SK-N-SH treated with all-trans-retinoic acid at 6 μM for 48 hours (cell line): ENCODE data around the gene ABI2.

Experiments
- CSDC2 ChIP-seq: fragments of 250-450 bp; sonication (Bioruptor Pico); IDR thresholded peaks from 2 replicates; pipeline ENCODE4 v1.5.0; 2020; ENCODE audit warnings: mild to moderate bottlenecking, moderate library complexity
- GLIS3 ChIP-seq: fragments of 250-450 bp; sonication (Bioruptor Pico); IDR thresholded peaks from 2 replicates; pipeline ENCODE4 v1.5.0; 2020; ENCODE audit warnings: mild to moderate bottlenecking, moderate library complexity
- ISL1 ChIP-seq: fragments of 250-450 bp; sonication (Bioruptor Pico); IDR thresholded peaks from 2 replicates; pipeline ENCODE4 v2.1.2; 2022; ENCODE audit warnings: mild to moderate bottlenecking, moderate library complexity
- OSR1 ChIP-seq: fragments of 250-450 bp; sonication (Bioruptor Pico); IDR thresholded peaks from 2 replicates; pipeline ENCODE4 v1.8.0; 2022; ENCODE audit warnings: moderate library complexity, mild to moderate bottlenecking, inconsistent platforms
- POU6F1 ChIP-seq: fragments of 250-450 bp; sonication (Bioruptor Pico); IDR thresholded peaks from 2 replicates; pipeline ENCODE4 v1.8.0; 2021; ENCODE audit warnings: low read depth, mild to moderate bottlenecking, moderate library complexity, borderline replicate concordance
- PPARA ChIP-seq: fragments of 250-450 bp; sonication (Bioruptor Pico); IDR thresholded peaks from 2 replicates; pipeline ENCODE4 v1.5.0; 2020; ENCODE audit warnings: mild to moderate bottlenecking, borderline replicate concordance
- RARB ChIP-seq: fragments of 250-450 bp; sonication (Bioruptor Pico); IDR thresholded peaks from 2 replicates; pipeline ENCODE4 v1.8.0; 2021; ENCODE audit warnings: mild to moderate bottlenecking, moderate library complexity
- TOX ChIP-seq: fragments of 250-450 bp; sonication (Bioruptor Pico); IDR thresholded peaks from 2 replicates; pipeline ENCODE4 v1.8.0; 2021; ENCODE audit warnings: mild to moderate bottlenecking, moderate library complexity, borderline replicate concordance
- ZFP3 ChIP-seq: fragments of 250-450 bp; sonication (Bioruptor Pico); IDR thresholded peaks from 2 replicates; pipeline ENCODE4 v1.5.0; 2020; ENCODE audit warnings: mild to moderate bottlenecking, moderate library complexity
- ZFP30 ChIP-seq: fragments of 450-650 bp; formaldehyde crosslinking; IDR thresholded peaks from 2 replicates; pipeline ENCODE4 v1.5.0; 2022; ENCODE audit warnings: mild to moderate bottlenecking, moderate library complexity
- ZNF70 ChIP-seq: fragments of 450-650 bp; formaldehyde crosslinking; IDR thresholded peaks from 2 replicates; pipeline ENCODE4 v1.5.0; 2020; ENCODE audit warnings: mild to moderate bottlenecking, moderate library complexity
- TF ChIP-seq, protein P1 (sequence below): fragments of 250-450 bp; sonication (Bioruptor Pico); IDR thresholded peaks from 2 replicates; pipeline ENCODE4 v1.8.0; 2020; ENCODE audit warnings: mild to moderate bottlenecking, moderate library complexity, borderline replicate concordance

DNA sequence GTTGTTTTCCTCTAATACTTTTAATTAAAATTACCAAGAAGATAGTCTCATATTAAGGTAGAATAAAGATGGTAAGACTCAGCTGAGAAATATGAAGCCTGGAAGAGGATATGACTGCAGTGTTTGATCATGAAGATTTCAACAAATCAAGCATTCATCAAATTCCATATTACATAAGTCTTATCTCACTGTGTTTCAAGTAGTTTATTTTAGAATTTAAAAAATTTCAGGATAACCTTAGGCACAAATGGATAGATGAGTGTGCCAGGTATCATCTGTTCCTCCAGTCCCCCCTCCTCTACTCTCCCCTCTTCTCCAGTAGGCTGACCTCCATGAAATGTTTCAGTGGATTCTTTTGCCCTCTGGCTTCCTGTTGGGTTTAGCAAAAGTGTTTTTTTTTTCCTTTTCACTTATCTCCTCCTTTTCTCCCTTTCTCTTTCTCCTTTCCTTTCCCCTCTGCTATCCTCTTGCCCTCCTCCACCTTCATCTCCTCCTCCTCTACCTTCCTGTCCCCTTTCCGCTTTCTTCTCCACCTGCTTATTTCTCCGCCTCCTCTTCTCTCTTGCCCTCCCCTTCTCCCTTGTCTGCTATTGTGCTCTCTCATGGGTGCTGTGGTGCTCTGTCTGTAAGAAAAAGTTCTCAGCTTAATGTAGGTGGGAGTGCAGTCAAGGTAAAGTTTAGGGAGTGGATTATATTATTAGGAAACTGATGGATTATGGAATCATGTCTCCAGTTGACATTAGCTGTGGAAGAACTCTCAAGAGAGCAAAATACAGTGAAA, 72.8 kb downstream of the ABI2 start:
- TF ChIP-seq RARB (CRISPR knock-in tag) (no peak), TOX (CRISPR knock-in tag) (no peak), ZFP30 (CRISPR knock-in tag) (no peak), ZFP3 (CRISPR knock-in tag) (no peak), GLIS3 (CRISPR knock-in tag) (no peak), POU6F1 (CRISPR knock-in tag) (no peak), ZNF70 (CRISPR knock-in tag) (no peak), CSDC2 (no peak), ISL1 (CRISPR knock-in tag) (peak; percentile 45; the same call in 1 of the 2 replicates), PPARA (CRISPR knock-in tag) (no peak), OSR1 (CRISPR knock-in tag) (no peak)
- TF ChIP-seq, protein P1, sequence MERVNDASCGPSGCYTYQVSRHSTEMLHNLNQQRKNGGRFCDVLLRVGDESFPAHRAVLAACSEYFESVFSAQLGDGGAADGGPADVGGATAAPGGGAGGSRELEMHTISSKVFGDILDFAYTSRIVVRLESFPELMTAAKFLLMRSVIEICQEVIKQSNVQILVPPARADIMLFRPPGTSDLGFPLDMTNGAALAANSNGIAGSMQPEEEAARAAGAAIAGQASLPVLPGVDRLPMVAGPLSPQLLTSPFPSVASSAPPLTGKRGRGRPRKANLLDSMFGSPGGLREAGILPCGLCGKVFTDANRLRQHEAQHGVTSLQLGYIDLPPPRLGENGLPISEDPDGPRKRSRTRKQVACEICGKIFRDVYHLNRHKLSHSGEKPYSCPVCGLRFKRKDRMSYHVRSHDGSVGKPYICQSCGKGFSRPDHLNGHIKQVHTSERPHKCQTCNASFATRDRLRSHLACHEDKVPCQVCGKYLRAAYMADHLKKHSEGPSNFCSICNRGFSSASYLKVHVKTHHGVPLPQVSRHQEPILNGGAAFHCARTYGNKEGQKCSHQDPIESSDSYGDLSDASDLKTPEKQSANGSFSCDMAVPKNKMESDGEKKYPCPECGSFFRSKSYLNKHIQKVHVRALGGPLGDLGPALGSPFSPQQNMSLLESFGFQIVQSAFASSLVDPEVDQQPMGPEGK: no peak
